Measurements from ENCODE around the gene IL2RG. TPM values are rescaled to one million over a fixed set of nuclear protein-coding genes. Genes with fewer than 3 reads are reported as not detected.

IL2RG gene
- total RNA-seq, 4 donors from 2014 or later = 18.2 to 222 (median 62.2) TPM

- Histone ChIP-seq H3K36me3 (no peaks in the 10 kb centered on the region), H3K4me1 (no peaks in the 10 kb centered on the region), H3K27me3 (no peaks in the 10 kb centered on the region), H3K9me3 (no peaks in the 10 kb centered on the region), H3K27ac (no peak overlapping the region), H3K4me3 (no peak overlapping the region)
- DNase-seq = no peak
- no peak for TF ChIP-seq CTCF (IDR thresholded peaks at IDR 0.05)
- no peak for TF ChIP-seq POLR2A (IDR thresholded peaks at IDR 0.05)
Observed at GRCh38 chrX:71085900-71086299, 25.5 kb downstream of the IL2RG start.

GRCh38 chrX:71082822-71083221, 28.6 kb downstream of the IL2RG start:
- H3K4me1 ChIP-seq = no peaks in the 10 kb centered on the region
- no peaks in the 10 kb centered on the region for H3K9me3 ChIP-seq
- H3K27ac ChIP-seq = no peak overlapping the region
- H3K27me3 ChIP-seq = no peaks in the 10 kb centered on the region
- no peak overlapping the region for H3K4me3 ChIP-seq
- H3K36me3 ChIP-seq = no peaks in the 10 kb centered on the region
- no peak for DNase-seq
- TF ChIP-seq POLR2A (IDR thresholded peaks at IDR 0.05) (no peak), CTCF (IDR thresholded peaks at IDR 0.05) (no peak)

- no peaks in the 10 kb centered on the region for H3K36me3 ChIP-seq
- no peaks in the 10 kb centered on the region for H3K4me1 ChIP-seq
- no peak overlapping the region for H3K27ac ChIP-seq
- H3K9me3 ChIP-seq = no peaks in the 10 kb centered on the region
- no peak overlapping the region for H3K4me3 ChIP-seq
- DNase-seq = no peak
- no peak for TF ChIP-seq POLR2A (IDR thresholded peaks at IDR 0.05)
- no peak for TF ChIP-seq CTCF (IDR thresholded peaks at IDR 0.05)
- no peaks in the 10 kb centered on the region for H3K27me3 ChIP-seq
Observed at GRCh38 chrX:71082124-71082647, 29.2 kb downstream of the IL2RG start.

- no peak for TF ChIP-seq CTCF (IDR thresholded peaks at IDR 0.05)
- TF ChIP-seq POLR2A (IDR thresholded peaks at IDR 0.05) = no peak
- Histone ChIP-seq H3K36me3 (no peaks in the 10 kb centered on the region), H3K27ac (no peak overlapping the region), H3K4me1 (no peaks in the 10 kb centered on the region), H3K4me3 (no peak overlapping the region), H3K27me3 (no peaks in the 10 kb centered on the region), H3K9me3 (no peaks in the 10 kb centered on the region)
- DNase-seq = no peak
Observed at GRCh38 chrX:71081330-71082123, 29.9 kb downstream of the IL2RG start.

- no peak for TF ChIP-seq POLR2A (IDR thresholded peaks at IDR 0.05)
- TF ChIP-seq CTCF (IDR thresholded peaks at IDR 0.05) = no peak
- Histone ChIP-seq H3K27me3 (no peaks in the 10 kb centered on the region), H3K36me3 (no peaks in the 10 kb centered on the region), H3K4me3 (no peak overlapping the region), H3K27ac (no peak overlapping the region), H3K4me1 (peaks cover 0 to 8% (median 2%) of the 10 kb centered on the region in 4 donors), H3K9me3 (no peaks in the 10 kb centered on the region)
- no peak for DNase-seq
Observed at GRCh38 chrX:71070531-71070930, 40.8 kb downstream of the IL2RG start.

Measured in Peyer's patch (tissue), 4 donors.